ENCODE measurements around the gene SPTLC2.
"Not testable (repeated sequence)": the region's sequence is repeated elsewhere in the genome, so short reads cannot be mapped to it uniquely, and the experiment has no call there.

Gene SPTLC2

DNA sequence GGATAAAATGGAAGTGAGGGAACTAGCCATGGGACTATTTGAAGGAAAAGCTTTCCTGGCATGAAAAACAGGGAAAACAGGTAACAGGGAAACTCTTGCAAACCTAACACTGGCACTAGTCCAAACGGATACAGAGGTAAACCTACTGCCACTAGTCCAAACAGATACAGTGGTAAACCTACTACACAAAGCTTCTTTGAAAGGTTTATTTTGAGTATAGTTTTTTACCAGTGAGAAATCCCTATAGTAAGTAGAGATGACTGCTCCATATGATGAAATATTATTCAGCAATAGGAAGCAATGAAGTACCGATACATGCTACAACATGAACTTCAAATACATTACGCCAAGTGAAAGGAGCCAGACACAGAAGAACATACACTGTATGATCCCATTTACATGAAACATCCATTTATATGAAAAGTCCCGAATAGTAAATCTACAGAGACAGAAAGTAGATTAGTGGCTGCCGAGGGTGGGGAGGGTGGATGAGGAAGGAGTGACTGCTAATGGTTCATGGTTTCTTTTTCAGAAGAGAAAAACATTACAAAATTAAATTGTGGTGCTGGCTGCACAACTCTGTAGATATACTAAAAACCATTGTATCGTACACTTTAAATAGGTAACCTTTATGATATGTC is 25.5 kb downstream of the SPTLC2 start:
- no peak for DNase-seq (ENCODE audit: low read depth in 2 of 3, low spot score in 1 of 3)

DNA sequence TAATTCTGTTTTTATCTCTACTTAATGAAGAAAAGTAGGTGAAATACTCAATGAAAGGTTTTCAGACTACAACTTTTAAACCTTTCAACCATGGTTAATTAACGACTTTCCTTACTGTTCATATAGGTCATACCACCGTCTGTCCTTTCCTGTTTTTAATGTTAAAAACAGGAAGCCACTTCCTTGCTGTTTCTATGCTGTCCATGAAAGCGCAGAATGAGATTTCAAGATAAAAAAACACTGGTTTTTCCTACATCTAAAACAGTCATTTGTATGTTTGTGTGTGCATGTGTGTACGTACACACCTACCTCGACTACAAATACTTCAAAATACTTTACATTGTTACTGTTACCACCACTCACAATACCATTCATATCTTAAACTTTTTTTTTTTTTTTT is 27.3 kb downstream of the SPTLC2 start:
- no peak for DNase-seq (ENCODE audit: low read depth in 2 of 3, low spot score in 1 of 3)

DNA sequence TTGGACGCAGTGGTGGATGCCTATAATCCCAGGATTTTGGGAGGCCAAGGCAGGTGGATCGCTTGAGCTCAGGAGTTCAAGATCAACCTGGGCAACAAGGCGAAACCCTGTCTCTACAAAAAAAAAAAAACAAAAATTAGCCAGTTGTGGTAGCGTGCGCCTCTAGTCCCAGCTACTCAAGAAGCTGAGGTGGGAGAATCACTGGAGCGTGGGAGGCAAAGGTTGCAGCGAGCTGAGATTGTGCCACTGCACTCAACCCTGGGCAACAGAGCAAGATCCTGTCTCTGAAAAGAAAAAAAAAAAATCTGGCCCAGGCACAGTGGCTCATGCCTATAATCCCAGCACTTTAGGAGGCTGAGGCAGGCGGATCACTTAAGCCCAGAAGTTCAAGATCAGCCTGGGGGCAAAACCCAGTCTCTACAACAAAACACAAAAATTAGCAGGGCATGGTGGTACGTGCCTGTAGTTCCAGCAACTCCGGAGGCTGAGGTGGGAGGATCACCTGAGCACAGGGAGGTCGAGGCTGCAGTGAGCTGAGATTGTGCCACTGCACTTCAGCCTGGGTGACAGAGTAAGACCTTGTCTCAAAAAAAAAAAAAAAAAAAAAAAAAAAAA is 27.9 kb downstream of the SPTLC2 start:
- DNase-seq (ENCODE audit: low read depth in 2 of 3, low spot score in 1 of 3): not testable (repeated sequence)

DNA sequence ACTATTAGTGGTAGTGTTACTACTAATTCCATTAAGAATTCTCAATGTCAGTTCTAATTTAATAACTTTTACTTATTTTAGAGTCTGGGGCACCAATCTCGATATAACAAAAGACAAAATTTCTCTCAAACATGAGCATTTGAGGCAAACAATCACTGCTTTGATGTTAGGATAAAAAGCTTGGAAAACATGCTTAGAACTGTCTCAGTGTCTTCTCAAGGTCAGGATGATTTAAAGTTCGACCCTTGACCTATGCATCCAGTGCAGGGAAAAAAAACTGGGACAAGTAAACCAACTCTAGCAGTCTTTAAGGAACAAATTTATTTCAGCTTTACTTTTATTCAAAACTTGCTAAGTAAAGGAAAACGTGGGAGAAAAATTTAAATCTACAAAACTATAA is 31.1 kb downstream of the SPTLC2 start:
- DNase-seq (ENCODE audit: low read depth in 2 of 3, low spot score in 1 of 3): no peak

DNA sequence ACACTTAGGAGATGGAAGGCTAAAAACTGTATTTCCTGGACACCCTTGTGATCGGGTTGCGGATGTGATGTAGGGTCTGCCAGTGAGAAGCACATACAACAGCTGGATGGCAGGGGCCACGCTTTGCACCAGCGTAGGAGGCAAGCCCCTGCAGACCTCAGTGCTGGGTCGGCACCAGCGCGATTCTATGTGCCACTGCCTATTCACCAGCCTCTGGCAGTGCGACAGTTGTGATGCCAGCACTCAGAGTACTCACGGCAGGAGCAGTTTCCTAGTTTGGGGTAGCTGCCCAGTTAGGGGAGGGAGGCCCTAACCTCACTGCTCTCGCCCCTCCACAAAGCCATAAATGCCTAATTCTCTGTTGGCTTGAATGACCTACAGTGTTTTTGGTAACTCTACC is 31.6 kb downstream of the SPTLC2 start:
- DNase-seq (ENCODE audit: low read depth in 2 of 3, low spot score in 1 of 3): no peak

DNA sequence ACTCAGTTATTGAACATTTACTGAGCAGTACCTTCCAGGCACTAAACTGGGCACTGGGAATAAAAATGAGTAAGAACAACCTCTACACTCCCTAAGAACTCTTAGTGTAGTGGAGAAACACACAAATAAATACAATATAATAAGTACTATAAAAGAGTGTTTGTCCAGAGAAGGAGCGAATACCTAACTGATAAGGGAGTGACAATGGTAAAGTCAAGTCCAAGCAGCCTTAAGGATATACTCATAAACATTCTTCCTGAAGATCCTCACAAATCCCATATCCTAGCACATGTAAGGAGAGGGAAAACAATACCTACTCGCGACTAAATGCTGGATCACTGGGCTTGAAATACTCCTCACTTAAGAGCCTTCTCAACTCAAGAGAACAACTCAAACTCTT is 32.8 kb downstream of the SPTLC2 start:
- no peak for DNase-seq (ENCODE audit: low read depth in 2 of 3, low spot score in 1 of 3)

DNA sequence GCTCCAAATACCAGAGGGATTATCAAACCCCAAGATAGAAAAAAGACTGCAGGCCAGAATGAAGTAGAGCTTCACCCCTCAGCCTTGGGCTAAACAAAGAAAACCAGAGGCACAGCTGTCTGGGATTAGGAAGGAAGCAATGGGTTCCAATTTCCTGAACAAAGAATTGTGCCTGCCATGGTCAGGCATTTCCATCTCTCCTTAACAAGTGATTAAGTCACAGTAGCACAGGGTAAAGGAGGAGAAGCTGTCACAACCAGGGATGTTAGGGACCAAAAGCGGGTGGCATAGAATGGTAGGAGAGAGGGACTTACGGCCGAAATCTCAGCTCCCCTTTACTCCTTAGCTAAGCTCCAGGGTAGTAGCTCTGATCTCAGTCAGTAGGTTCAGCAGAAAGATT is 33.9 kb downstream of the SPTLC2 start:
- DNase-seq (ENCODE audit: low read depth in 2 of 3, low spot score in 1 of 3): no peak

DNA sequence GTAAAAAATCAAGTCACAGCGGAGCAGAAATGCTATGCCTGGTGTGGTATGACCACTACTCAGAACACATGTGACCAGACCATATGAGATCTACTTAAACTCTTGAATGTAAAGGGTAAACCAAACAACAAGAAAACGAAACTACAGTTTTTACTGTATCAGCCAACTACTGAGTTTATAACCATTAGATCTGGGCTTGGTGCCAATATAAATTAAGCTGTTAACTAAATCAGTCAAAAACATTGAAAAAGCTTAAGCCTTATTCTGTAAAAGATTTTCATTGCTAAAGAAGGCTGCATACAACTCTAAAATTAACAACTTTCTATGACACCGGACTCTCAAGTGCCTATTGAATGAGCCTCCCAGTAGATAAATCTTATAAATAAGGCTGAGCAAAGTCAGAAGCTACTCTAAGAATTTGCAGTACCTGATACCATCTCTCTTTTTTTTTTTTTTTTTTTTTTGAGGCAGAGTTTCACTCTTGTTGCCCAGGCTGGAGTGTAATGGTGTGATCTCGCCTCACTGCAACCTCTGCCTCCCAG is 35.4 kb downstream of the SPTLC2 start:
- no peak for DNase-seq (ENCODE audit: low read depth in 2 of 3, low spot score in 1 of 3)

DNA sequence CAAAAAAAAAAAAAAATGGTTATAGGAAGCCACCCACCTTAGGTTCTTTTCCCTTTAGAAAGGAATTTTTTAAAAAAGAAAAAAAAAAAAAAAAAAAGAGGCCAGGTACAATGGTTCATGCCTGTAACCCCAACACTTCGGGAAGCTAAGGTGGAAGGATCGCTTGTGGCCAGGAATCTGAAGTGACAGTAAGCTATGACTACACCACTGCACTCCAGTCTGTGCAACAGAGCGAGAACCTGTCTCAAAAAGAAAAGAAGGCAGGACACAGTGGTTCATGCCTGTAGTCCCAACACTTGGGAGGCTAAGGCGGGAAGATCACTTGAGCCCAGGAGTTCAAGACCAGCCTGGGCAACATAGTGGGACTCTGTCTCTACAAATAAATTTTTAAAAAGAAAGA is 36.0 kb downstream of the SPTLC2 start:
- DNase-seq (ENCODE audit: low read depth in 2 of 3, low spot score in 1 of 3): no peak

DNA sequence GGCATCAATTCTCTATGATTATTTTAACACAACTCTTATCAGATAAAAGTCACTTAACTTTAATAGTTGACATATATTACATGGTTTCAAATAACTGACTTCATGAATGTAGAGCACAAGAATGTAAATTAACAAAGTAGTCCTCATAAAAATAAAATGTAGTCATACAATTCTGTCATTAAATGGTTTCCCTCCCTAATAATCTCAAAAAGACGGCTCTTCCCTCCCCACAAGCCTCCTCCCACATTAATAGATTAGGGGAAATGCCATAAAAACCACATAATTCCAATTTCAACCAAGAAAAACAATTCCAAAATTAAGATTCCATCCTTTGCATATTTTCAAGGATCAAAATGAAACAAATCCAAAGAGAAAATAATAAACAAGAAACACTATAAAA is 36.7 kb downstream of the SPTLC2 start:
- no peak for DNase-seq (ENCODE audit: low read depth in 2 of 3, low spot score in 1 of 3)

DNA sequence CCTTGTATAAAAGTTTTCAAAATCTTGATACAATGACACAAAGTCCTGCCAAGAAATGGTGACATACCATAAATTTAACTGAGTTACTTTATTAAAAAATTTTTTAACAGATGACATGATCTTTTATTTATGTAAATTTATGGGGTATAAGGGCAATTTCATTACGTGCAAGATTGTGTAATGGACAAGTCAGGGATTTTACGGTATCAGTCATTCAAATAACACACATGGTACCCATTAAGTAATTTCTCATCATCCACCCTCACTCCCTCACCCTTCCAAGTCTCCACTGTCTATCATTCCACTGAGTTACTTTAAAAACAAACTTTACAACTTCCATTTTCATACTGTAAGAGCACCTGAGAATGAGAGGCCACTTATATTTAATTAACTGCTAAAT is 37.4 kb downstream of the SPTLC2 start:
- DNase-seq (ENCODE audit: low read depth in 2 of 3, low spot score in 1 of 3): no peak

DNA sequence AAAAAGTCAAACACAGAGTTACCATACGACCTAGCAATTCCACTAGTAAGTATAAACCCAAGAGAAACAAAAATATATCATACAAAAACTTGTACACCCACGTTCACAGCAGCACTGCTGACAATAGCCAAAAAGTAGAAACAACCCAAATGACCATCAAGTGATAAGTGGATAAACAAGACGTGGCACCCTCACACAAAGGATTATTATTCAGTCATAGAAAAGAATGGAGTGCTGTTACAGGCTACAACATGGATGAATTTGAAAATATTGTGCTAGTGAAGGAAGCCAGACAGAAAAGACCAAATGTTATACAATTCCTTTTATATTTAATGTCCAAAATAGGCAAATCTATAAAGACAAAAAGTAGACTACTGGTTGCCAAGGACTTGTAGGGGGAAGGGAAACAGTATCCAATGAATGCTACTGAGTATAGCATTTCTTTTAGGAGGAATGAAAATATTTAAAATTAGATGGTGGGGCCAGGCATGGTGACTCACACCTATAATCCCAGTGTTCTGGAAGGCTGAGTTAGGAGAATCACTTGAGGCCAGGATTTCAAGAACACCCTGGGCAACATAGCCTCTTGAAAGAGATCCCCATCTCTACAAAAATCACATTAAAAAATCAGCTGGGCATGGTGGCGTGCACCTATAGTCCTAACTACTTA is 41.9 kb downstream of the SPTLC2 start:
- DNase-seq (ENCODE audit: low read depth in 2 of 3, low spot score in 1 of 3): no peak

DNA sequence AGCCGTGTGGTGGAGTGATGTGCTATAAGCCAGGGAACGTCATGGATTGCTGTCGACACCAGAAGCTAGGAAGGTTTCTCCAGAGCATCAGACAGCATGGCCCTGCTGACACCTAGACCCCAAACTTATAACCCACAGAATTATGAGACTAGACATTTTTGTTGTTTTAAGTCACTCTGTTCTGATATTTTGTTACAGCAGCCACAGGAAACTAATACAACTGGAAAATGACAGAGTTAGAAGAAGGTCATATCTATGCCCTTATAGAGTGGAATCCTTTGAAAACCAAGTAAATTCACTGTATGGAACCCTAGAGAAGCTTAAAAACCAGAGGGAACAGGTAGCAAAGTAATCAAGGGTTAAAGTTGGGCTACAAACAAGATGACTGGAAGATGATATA is 42.5 kb downstream of the SPTLC2 start:
- no peak for DNase-seq (ENCODE audit: low read depth in 2 of 3, low spot score in 1 of 3)

DNA sequence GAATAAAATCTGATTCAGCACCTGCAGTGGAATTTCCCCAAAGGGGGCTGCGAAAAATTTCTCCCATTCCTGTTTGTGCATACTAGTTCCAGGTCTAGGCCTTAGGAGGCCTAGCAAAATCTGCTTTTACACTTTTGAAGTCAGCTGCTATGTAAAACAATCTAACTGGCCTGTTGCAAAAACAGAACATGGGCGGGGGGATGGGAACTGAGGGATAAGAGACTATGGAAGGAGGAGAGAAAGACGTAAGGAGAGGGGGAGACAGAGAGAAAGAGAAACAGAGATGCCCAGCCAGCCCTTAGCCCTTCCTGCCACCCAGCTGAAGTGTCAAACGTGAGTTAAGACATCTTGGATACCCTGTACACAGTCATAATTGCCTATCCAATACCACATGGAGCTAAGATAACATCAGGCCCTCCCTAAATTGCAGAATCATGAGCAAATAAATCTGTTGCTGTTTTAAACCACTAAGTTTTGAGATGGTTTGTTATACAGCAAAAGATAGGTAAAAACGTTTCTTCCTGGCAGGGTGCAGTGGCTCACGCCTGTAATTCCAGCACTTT is 45.6 kb downstream of the SPTLC2 start:
- DNase-seq (ENCODE audit: low read depth in 2 of 3, low spot score in 1 of 3): no peak

DNA sequence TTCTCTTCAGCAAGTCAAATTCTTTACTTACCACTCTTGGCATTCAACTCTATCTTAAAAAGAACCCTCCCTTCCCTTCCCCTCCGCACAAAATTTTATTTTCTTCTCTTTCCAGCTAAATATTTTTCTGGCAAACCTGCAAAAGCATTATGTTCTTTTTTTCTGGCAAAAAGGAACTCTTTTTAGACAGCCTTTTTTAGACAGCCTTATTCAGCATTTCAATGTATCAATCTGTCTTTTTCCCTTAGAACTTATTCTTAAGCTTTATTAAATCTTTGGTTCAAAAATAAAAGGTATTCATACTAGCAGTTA is 50.5 kb downstream of the SPTLC2 start:
- DNase-seq (ENCODE audit: low read depth in 2 of 3, low spot score in 1 of 3): no peak

DNA sequence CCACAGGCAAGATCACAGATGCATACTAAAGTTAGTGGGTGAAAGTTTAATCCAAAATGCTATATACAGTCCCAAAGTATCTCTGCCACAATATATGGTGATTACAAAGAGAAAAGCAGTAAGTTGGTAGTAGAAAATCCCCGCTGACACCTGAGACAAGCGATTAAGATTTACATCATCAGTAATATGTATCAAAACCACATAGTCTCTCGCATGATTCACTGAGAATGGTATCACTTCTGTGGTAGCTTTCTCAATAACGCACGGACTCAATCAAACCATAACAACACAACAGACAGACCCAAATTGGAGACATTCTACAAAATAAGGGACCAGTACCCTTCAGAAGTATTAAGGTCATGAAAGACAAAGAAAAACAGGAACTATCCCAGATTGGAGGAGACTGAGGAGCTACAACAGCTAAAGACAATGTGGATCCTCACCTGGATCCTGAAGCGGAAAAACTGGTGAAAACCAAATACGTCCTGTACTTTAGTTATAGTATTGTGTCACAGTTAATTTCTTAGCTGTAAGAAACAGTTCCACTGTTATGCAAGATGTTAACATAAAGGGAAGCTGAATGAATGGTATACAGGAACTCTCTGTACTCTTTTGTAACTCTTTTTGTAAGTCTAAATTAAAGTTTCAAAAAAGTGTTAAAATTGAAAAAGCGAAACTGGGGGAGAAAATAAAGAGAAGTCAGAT is 51.0 kb downstream of the SPTLC2 start:
- no peak for DNase-seq (ENCODE audit: low read depth in 2 of 3, low spot score in 1 of 3)

DNA sequence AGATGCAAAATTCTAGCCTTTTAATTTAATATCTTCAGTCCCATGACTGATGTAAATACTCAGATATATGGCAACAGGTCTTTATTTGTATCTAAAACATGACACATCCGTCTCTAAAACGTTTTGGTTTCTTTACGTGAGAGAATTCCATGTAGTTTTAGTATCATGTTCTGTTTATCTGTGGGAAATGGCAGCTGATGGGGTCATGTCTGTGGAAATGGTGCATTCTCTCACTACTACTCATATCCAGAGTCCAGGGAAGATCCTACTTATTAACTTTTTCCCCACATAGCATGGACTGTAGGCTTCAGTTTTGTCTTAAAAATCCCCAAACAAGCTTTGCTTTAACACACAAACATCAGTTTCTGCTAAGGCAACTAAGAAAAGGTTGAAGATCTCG is 53.8 kb downstream of the SPTLC2 start:
- no peak for DNase-seq (ENCODE audit: low read depth in 2 of 3, low spot score in 1 of 3)

DNA sequence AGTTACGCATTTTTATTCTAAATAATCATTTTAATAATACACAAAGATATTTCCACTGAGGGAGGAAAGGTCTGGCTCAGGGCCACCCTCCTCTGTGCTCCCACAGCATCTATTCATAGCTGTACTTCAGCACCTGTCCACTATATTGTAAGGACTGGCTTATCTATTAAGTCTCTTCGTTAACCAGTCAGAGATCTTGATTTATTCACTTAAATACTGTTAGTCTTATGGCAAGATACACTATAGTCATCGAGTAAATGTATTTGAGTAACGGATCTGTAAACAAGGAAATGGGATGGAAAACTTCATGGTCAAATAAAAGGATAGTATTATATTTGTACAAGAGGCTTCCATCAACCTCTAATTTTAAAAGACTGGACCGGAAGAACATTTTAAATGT is 54.6 kb downstream of the SPTLC2 start:
- DNase-seq (ENCODE audit: low read depth in 2 of 3, low spot score in 1 of 3): no peak

DNA sequence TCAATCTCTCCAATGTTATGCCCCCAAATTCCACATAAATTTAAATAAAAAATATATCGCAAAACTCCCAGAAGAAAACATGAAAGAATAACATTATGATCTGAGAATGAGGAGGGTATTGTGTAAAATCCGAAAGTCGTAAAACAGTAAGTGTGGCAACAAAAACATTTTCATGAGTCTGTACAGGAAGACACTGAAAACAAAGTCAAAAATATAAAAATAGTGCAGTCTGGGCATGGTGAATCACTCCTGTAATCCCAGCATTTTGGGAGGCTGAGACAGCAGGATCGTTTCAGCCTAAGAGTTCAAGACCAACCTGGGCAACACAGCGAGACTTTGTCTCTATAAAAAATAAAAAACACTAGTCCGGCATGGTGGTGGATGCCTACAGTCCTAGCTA is 57.1 kb downstream of the SPTLC2 start:
- DNase-seq (ENCODE audit: low read depth in 2 of 3, low spot score in 1 of 3): no peak

DNA sequence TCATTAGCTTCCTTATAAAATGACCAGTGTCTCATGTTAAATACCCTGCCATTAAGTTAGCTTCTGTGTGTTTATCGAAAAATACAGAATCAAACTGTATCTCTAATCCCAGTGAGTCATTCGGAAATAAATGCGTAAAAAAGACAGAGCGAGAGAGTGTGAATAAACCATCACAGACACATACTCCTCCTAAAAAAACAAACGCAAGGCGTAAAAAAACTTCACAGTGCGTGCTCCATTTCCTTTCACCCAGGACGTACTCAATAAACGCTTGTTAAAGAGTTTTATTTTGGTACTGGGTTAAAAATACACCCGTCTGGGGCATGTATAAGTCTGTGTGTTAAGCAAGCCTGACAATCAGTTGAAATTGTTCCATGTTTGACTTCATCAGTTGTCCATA is 59.0 kb downstream of the SPTLC2 start:
- no peak for DNase-seq (ENCODE audit: low read depth in 2 of 3, low spot score in 1 of 3)

DNA sequence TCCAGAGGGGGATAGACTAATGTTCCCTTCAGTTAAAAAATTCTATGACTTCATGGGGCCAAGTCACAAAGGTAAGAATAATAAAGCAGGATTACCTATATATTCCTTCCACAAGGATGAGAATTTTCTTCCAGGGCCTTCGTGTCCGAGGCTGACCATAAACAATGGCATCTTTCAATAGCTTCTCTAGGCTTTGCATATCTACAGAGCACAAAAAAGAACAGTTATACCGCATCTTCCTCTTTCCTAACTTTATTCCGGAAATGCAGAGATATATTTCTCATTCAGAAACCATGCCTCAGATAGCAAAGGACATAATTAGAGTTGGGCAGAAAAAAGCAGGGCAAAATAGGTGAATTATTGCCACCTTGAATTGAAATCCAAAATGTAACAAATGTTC is 59.5 kb downstream of the SPTLC2 start:
- DNase-seq (ENCODE audit: low read depth in 2 of 3, low spot score in 1 of 3): no peak

Data from stimulated activated CD4-positive, alpha-beta T cell treated with anti-CD3 and anti-CD28 coated beads, Interleukin-12 subunit alpha, Interleukin-12 subunit beta, amount 100 ng/mL, for 48 hours (primary cell).